HepG2 (cell line): ENCODE results near the gene LMCD1.

Experiments used
- ELF4 ChIP-seq: sonication (generic); formaldehyde crosslinking; IDR thresholded peaks from 2 replicates; pipeline ENCODE4 v1.5.0; 2020; ENCODE audit warnings: missing genetic modification reagents, mild to moderate bottlenecking, moderate library complexity, borderline replicate concordance
- HDAC2 ChIP-seq: sonication (generic); formaldehyde crosslinking; IDR thresholded peaks from 2 replicates; pipeline ENCODE4 v1.4.0; 2020; ENCODE audit warnings: missing genetic modification reagents
- TF ChIP-seq, protein P1 (sequence below): sonication (generic); formaldehyde crosslinking; IDR thresholded peaks from 2 replicates; pipeline ENCODE4 v1.5.0; 2020; ENCODE audit warnings: mild to moderate bottlenecking, missing genetic modification reagents, moderate library complexity

- TF ChIP-seq HDAC2 (CRISPR knock-in tag) = no peak
- TF ChIP-seq, protein P1, sequence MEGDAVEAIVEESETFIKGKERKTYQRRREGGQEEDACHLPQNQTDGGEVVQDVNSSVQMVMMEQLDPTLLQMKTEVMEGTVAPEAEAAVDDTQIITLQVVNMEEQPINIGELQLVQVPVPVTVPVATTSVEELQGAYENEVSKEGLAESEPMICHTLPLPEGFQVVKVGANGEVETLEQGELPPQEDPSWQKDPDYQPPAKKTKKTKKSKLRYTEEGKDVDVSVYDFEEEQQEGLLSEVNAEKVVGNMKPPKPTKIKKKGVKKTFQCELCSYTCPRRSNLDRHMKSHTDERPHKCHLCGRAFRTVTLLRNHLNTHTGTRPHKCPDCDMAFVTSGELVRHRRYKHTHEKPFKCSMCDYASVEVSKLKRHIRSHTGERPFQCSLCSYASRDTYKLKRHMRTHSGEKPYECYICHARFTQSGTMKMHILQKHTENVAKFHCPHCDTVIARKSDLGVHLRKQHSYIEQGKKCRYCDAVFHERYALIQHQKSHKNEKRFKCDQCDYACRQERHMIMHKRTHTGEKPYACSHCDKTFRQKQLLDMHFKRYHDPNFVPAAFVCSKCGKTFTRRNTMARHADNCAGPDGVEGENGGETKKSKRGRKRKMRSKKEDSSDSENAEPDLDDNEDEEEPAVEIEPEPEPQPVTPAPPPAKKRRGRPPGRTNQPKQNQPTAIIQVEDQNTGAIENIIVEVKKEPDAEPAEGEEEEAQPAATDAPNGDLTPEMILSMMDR (CRISPR knock-in tag) = no peak
- TF ChIP-seq ELF4 (CRISPR knock-in tag) = no peak
Measured at GRCh38 chr3:8539419-8539818, 37.8 kb downstream of the LMCD1 start.
